ENCODE results near the gene NT5DC4. TPM values are rescaled to one million over a fixed set of nuclear protein-coding genes. Genes with fewer than 3 reads are reported as not detected.

NT5DC4 gene
- total and polyA plus RNA-seq, 2 of the 8 experiments (the other 6 are each of a cell fraction or from before 2014, with no cell fraction given) = not detected

DNA sequence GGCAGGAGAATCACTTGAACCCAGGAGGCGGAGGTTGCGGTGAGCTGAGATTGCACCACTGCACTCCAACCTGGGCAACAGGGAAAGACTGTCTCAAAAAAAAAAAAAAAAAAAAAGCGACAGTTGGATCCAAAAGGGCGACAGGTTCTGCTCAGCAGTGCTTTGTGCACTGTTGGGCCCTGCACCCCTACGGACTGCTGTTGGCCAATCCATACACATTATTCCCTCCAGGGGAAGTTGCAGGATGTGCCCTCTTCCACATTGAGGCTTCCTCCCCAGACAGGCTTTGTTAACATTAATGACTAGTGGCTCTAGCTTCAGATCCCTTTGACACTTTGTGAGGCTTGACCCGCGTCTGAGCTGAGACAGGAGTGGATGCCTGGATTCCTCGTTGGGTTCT is 9.4 kb downstream of the NT5DC4 start (continued):
- TF ChIP-seq CHD7 (IDR thresholded peaks at IDR 0.05; ENCODE audit: insufficient replicate concordance, low read length) (no peak), FOSL1 (IDR thresholded peaks at IDR 0.05; ENCODE audit: insufficient read depth, low read depth, low read length) (no peak), SIRT6 (IDR thresholded peaks at IDR 0.05; ENCODE audit: low read length) (no peak), CEBPB (IDR thresholded peaks at IDR 0.05; ENCODE audit: low read depth, low read length) (no peak), CBX8 (IDR thresholded peaks at IDR 0.05; ENCODE audit: borderline replicate concordance, low read depth, low read length) (no peak), GABPA (IDR thresholded peaks at IDR 0.05; ENCODE audit: borderline replicate concordance, insufficient read depth, low read length) (no peak), KDM1A (IDR thresholded peaks at IDR 0.05; ENCODE audit: borderline replicate concordance, low read length) (no peak), KDM5A (IDR thresholded peaks at IDR 0.05; ENCODE audit: low read length) (no peak), CBX5 (IDR thresholded peaks at IDR 0.05; ENCODE audit: low read depth, low read length) (no peak), JUND (IDR thresholded peaks at IDR 0.05; ENCODE audit: low read length) (no peak), HDAC2 (IDR thresholded peaks at IDR 0.05; ENCODE audit: borderline replicate concordance in 1 of 2, low read depth in 2 of 2, low read length in 2 of 2) (no peak), JUN (IDR thresholded peaks at IDR 0.05; ENCODE audit: low read depth, low read length) (no peak), SP4 (IDR thresholded peaks at IDR 0.05; ENCODE audit: low read length) (no peak)

Measured in H1 (cell line).